ENCODE measurements around the gene RTKN. TPM values are rescaled to one million over a fixed set of nuclear protein-coding genes. Genes with fewer than 3 reads are reported as not detected.

Gene RTKN
- total and polyA plus RNA-seq, 2 of the 13 experiments (the other 11 are each of a cell fraction or from before 2014, with no cell fraction given), result 159 to 166 TPM

DNA sequence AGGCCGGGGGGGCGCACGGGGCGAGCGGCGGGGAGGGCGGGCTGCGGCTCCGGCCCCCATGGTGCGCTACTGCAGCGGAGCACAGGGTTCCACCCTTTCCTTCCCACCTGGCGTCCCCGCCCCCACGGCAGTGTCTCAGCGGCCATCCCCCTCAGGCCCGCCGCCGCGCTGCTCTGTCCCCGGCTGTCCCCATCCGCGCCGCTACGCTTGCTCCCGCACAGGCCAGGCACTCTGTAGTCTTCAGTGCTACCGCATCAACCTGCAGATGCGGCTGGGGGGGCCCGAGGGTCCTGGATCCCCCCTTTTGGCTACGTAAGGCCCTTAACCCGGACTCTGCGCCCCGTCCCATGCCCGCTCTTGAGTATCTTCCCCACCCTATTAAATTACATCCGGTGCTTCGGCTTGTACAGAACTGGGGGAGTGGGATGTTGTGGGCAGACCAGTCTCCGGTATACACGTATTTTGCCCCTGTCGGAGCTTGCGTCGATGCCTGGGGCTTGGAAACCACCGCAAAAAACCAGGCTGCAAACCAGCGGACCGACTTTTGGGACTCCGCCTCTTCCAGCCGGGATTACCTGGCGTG, 15.9 kb upstream of the RTKN start (continued):
- TF ChIP-seq CHD4 (IDR thresholded peaks at IDR 0.05; ENCODE audit: borderline replicate concordance, low read length) (peak; percentile 50; the same call in 1 of the 2 replicates), MTF1 (CRISPR knock-in tag; IDR thresholded peaks at IDR 0.05) (no peak), ISX (CRISPR knock-in tag; conservative IDR thresholded peaks at IDR 0.05) (no peak), ADNP (CRISPR knock-in tag; IDR thresholded peaks at IDR 0.05) (no peak), ZKSCAN1 (IDR thresholded peaks at IDR 0.05; ENCODE audit: low read length) (no peak), ZNF605 (CRISPR knock-in tag; IDR thresholded peaks at IDR 0.05) (peak; percentile 94), ZNF780A (CRISPR knock-in tag; IDR thresholded peaks at IDR 0.05) (peak; percentile 58; the same call in 1 of the 2 replicates), PHF21A (CRISPR knock-in tag; IDR thresholded peaks at IDR 0.05) (peak; percentile 75), CBX1 (IDR thresholded peaks at IDR 0.05; ENCODE audit: low read depth) (peak; percentile 24), ZNF431 (CRISPR knock-in tag; IDR thresholded peaks at IDR 0.05; ENCODE audit: borderline replicate concordance, low read depth) (no peak), ZSCAN20 (CRISPR knock-in tag; IDR thresholded peaks at IDR 0.05; ENCODE audit: borderline replicate concordance) (peak; percentile 75; the same call in 1 of the 2 replicates), ZNF317 (CRISPR knock-in tag; IDR thresholded peaks at IDR 0.05) (peak; percentile 38; the same call in 1 of the 2 replicates)
- TF ChIP-seq, protein P1, sequence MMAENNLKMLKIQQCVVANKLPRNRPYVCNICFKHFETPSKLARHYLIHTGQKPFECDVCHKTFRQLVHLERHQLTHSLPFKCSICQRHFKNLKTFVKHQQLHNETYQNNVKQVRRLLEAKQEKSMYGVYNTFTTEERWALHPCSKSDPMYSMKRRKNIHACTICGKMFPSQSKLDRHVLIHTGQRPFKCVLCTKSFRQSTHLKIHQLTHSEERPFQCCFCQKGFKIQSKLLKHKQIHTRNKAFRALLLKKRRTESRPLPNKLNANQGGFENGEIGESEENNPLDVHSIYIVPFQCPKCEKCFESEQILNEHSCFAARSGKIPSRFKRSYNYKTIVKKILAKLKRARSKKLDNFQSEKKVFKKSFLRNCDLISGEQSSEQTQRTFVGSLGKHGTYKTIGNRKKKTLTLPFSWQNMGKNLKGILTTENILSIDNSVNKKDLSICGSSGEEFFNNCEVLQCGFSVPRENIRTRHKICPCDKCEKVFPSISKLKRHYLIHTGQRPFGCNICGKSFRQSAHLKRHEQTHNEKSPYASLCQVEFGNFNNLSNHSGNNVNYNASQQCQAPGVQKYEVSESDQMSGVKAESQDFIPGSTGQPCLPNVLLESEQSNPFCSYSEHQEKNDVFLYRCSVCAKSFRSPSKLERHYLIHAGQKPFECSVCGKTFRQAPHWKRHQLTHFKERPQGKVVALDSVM (CRISPR knock-in tag; IDR thresholded peaks at IDR 0.05), result peak; percentile 77; the same call in 1 of the 2 replicates
- TF ChIP-seq, protein P2, sequence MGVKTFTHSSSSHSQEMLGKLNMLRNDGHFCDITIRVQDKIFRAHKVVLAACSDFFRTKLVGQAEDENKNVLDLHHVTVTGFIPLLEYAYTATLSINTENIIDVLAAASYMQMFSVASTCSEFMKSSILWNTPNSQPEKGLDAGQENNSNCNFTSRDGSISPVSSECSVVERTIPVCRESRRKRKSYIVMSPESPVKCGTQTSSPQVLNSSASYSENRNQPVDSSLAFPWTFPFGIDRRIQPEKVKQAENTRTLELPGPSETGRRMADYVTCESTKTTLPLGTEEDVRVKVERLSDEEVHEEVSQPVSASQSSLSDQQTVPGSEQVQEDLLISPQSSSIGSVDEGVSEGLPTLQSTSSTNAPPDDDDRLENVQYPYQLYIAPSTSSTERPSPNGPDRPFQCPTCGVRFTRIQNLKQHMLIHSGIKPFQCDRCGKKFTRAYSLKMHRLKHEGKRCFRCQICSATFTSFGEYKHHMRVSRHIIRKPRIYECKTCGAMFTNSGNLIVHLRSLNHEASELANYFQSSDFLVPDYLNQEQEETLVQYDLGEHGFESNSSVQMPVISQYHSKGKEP (CRISPR knock-in tag; IDR thresholded peaks at IDR 0.05), result no peak
- TF ChIP-seq, protein P3, sequence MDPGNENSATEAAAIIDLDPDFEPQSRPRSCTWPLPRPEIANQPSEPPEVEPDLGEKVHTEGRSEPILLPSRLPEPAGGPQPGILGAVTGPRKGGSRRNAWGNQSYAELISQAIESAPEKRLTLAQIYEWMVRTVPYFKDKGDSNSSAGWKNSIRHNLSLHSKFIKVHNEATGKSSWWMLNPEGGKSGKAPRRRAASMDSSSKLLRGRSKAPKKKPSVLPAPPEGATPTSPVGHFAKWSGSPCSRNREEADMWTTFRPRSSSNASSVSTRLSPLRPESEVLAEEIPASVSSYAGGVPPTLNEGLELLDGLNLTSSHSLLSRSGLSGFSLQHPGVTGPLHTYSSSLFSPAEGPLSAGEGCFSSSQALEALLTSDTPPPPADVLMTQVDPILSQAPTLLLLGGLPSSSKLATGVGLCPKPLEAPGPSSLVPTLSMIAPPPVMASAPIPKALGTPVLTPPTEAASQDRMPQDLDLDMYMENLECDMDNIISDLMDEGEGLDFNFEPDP (CRISPR knock-in tag; conservative IDR thresholded peaks at IDR 0.05), result no peak
- TF ChIP-seq, protein P4, sequence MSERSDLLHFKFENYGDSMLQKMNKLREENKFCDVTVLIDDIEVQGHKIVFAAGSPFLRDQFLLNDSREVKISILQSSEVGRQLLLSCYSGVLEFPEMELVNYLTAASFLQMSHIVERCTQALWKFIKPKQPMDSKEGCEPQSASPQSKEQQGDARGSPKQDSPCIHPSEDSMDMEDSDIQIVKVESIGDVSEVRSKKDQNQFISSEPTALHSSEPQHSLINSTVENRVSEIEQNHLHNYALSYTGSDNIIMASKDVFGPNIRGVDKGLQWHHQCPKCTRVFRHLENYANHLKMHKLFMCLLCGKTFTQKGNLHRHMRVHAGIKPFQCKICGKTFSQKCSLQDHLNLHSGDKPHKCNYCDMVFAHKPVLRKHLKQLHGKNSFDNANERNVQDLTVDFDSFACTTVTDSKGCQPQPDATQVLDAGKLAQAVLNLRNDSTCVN (CRISPR knock-in tag; IDR thresholded peaks at IDR 0.05; ENCODE audit: borderline replicate concordance), result peak; percentile 28; the same call in 1 of the 2 replicates
- TF ChIP-seq, protein P5, sequence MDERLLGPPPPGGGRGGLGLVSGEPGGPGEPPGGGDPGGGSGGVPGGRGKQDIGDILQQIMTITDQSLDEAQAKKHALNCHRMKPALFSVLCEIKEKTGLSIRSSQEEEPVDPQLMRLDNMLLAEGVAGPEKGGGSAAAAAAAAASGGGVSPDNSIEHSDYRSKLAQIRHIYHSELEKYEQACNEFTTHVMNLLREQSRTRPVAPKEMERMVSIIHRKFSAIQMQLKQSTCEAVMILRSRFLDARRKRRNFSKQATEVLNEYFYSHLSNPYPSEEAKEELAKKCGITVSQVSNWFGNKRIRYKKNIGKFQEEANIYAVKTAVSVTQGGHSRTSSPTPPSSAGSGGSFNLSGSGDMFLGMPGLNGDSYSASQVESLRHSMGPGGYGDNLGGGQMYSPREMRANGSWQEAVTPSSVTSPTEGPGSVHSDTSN (CRISPR knock-in tag; IDR thresholded peaks at IDR 0.05), result no peak
- TF ChIP-seq, protein P6, sequence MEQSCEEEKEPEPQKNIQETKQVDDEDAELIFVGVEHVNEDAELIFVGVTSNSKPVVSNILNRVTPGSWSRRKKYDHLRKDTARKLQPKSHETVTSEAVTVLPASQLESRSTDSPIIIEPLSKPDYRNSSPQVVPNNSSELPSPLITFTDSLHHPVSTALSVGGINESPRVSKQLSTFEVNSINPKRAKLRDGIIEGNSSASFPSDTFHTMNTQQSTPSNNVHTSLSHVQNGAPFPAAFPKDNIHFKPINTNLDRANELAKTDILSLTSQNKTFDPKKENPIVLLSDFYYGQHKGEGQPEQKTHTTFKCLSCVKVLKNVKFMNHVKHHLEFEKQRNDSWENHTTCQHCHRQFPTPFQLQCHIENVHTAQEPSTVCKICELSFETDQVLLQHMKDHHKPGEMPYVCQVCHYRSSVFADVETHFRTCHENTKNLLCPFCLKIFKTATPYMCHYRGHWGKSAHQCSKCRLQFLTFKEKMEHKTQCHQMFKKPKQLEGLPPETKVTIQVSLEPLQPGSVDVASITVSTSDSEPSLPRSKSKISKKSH (CRISPR knock-in tag; IDR thresholded peaks at IDR 0.05; ENCODE audit: borderline replicate concordance), result peak; percentile 16; the same call in 1 of the 2 replicates
- TF ChIP-seq, protein P7, sequence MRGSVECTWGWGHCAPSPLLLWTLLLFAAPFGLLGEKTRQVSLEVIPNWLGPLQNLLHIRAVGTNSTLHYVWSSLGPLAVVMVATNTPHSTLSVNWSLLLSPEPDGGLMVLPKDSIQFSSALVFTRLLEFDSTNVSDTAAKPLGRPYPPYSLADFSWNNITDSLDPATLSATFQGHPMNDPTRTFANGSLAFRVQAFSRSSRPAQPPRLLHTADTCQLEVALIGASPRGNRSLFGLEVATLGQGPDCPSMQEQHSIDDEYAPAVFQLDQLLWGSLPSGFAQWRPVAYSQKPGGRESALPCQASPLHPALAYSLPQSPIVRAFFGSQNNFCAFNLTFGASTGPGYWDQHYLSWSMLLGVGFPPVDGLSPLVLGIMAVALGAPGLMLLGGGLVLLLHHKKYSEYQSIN (CRISPR knock-in tag; IDR thresholded peaks at IDR 0.05; ENCODE audit: borderline replicate concordance), result no peak
